Lower lobe of right lung (tissue), 2 donors: ENCODE results near the gene YWHAE. TPM values are rescaled to one million over a fixed set of nuclear protein-coding genes. Genes with fewer than 3 reads are reported as not detected.

ENCODE experiments used
- ATAC-seq, 2 donors: fragments of 200-7000 bp; cut with Tn5 transposase; one replicate each; pipeline ENCODE4 v1.9.1; 2020 to 2022; ENCODE audit warnings: mild to moderate bottlenecking in 2 of 2, moderate library complexity in 2 of 2
- DNase-seq: peaks from one replicate; pipeline ENCODE4 v3.0.0-alpha.2; 2020
- H3K27ac ChIP-seq: fragments of 200-600 bp; one replicate; pipeline ENCODE4 v1.8.0; 2022
- H3K27me3 ChIP-seq: fragments of 200-600 bp; one replicate; pipeline ENCODE4 v1.8.0; 2022; ENCODE audit warnings: low read depth
- H3K36me3 ChIP-seq: fragments of 200-600 bp; one replicate; pipeline ENCODE4 v1.8.0; 2022; ENCODE audit warnings: mild to moderate bottlenecking
- H3K4me1 ChIP-seq: fragments of 200-600 bp; one replicate; pipeline ENCODE4 v1.8.0; 2022
- H3K4me3 ChIP-seq: fragments of 200-600 bp; one replicate; pipeline ENCODE4 v1.8.0; 2022; ENCODE audit warnings: mild to moderate bottlenecking
- H3K9me3 ChIP-seq: fragments of 200-600 bp; one replicate; pipeline ENCODE4 v1.8.0; 2022
- CTCF ChIP-seq: fragments of 200-600 bp; IDR thresholded peaks from one replicate; pipeline ENCODE4 v1.8.0; 2022; ENCODE audit warnings: antibody characterized with exemption, mild to moderate bottlenecking
- intact Hi-C: fragments of 100-400 bp; cut with DNase I; formaldehyde crosslinking; loops from one replicate; pipeline ENCODE4 v1.11.0; 2022
- total RNA-seq: library from RNA; stranded (reverse); fragmentation: NEBNext Ultra II Directional; extraction: Animal tissue kit (Norgen Biotek cat#: 25700); gene quantifications from one replicate; pipeline ENCODE4 v1.2.1, GENCODE V29; 2021
- donor health status: DM: no; HTN: yes; CAD: no; lungs with severe emphysema.

Gene YWHAE
- total RNA-seq, 1 donor from 2014 or later = 383 TPM

GRCh38 chr17:1331708-1332107 lies 68.3 kb downstream of the YWHAE start:
- ATAC-seq (peak; percentile 20 to 47), DNase-seq (peak; percentile 28)
- Histone ChIP-seq H3K27me3 (no peaks in the 10 kb centered on the region), H3K36me3 (no peaks in the 10 kb centered on the region), H3K9me3 (no peaks in the 10 kb centered on the region), H3K27ac (no peak overlapping the region), H3K4me3 (no peak overlapping the region), H3K4me1 (no peaks in the 10 kb centered on the region)
- TF ChIP-seq CTCF = no peak
- intact Hi-C loops = no loop called here

- no peaks in the 10 kb centered on the region for H3K27me3 ChIP-seq
- no peak for TF ChIP-seq CTCF
- no peaks in the 10 kb centered on the region for H3K4me1 ChIP-seq
- no peaks in the 10 kb centered on the region for H3K9me3 ChIP-seq
- ATAC-seq (no peak), DNase-seq (peak; percentile 21)
- no peak overlapping the region for H3K4me3 ChIP-seq
- no peaks in the 10 kb centered on the region for H3K36me3 ChIP-seq
- intact Hi-C loops = no loop called here
- no peak overlapping the region for H3K27ac ChIP-seq
These were observed 70.2 kb downstream of the YWHAE start for GRCh38 chr17:1329745-1330343.

GRCh38 chr17:1328437-1328836 lies 71.6 kb downstream of the YWHAE start:
- Histone ChIP-seq H3K27ac (no peak overlapping the region), H3K4me1 (no peaks in the 10 kb centered on the region), H3K4me3 (no peak overlapping the region), H3K27me3 (no peaks in the 10 kb centered on the region), H3K36me3 (no peaks in the 10 kb centered on the region), H3K9me3 (no peaks in the 10 kb centered on the region)
- intact Hi-C loops = no loop called here
- DNase-seq = no peak
- no peak for ATAC-seq
- no peak for TF ChIP-seq CTCF

- H3K27ac ChIP-seq = no peak overlapping the region
- no peak for ATAC-seq
- intact Hi-C loops = no loop called here
These were observed 74.3 kb downstream of the YWHAE start for GRCh38 chr17:1325766-1326165.

GRCh38 chr17:1324201-1324771 lies 75.7 kb downstream of the YWHAE start:
- no peaks in the 10 kb centered on the region for H3K36me3 ChIP-seq
- DNase-seq (no peak), ATAC-seq (no peak)
- intact Hi-C loops = no loop called here
- H3K4me3 ChIP-seq = no peak overlapping the region
- TF ChIP-seq CTCF = no peak
- no peaks in the 10 kb centered on the region for H3K9me3 ChIP-seq
- H3K27me3 ChIP-seq = no peaks in the 10 kb centered on the region
- H3K4me1 ChIP-seq = no peaks in the 10 kb centered on the region
- no peak overlapping the region for H3K27ac ChIP-seq

More at GRCh38 chr17:1325766-1326165, 74.3 kb downstream of the YWHAE start:
- H3K9me3 ChIP-seq = no peaks in the 10 kb centered on the region
- no peaks in the 10 kb centered on the region for H3K4me1 ChIP-seq
- H3K36me3 ChIP-seq = no peaks in the 10 kb centered on the region
- DNase-seq = peak; percentile 17
- TF ChIP-seq CTCF = no peak
- no peak overlapping the region for H3K4me3 ChIP-seq
- no peaks in the 10 kb centered on the region for H3K27me3 ChIP-seq
